T-helper 2 cell treated with Interferon-gamma antibody and Interleukin-4, amounts not matched to agents 100 ng/mL and 5 ng/mL, for 36 hours (primary cell): ENCODE data around the gene CDK5R1. TPM values are rescaled to one million over a fixed set of nuclear protein-coding genes. Genes with fewer than 3 reads are reported as not detected.

Experiments used
- intact Hi-C: fragments of 100-400 bp; cut with micrococcal nuclease; formaldehyde crosslinking; loops from one replicate; pipeline ENCODE4 v1.15.1; 2023
- total RNA-seq: library from RNA; stranded (reverse); gene quantifications from 2 replicates; pipeline ENCODE4 v1.2.3, GENCODE V29; 2022

Gene CDK5R1
- total RNA-seq, 1 donor from 2014 or later, result 4.4 TPM

- intact Hi-C loops, result no loop called here
Observed at GRCh38 chr17:32491371-32492263, 4.8 kb downstream of the CDK5R1 start.

DNA sequence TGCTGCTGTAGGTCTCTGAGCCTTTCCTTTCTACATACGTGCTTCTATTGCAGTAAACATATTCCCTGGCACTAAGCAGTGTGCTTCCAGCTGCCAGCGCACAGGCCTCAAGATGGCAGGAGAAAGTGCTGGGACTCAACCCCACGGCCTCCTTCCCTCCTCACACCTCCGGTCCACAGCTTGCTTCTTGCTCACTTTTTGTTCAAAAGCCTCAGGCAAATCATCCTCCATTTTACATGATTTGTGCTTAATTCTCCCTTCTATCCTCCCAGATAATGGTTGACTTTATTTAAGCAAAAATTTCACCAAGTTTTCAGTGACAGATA is 5.4 kb downstream of the CDK5R1 start:
- intact Hi-C loops, result no loop called here

GRCh38 chr17:32492648-32493289 is 6.0 kb downstream of the CDK5R1 start:
- intact Hi-C loops, result no loop called here

GRCh38 chr17:32493571-32493970 is 6.8 kb downstream of the CDK5R1 start:
- intact Hi-C loops, result no loop called here

- intact Hi-C loops, result no loop called here
Observed at GRCh38 chr17:32493976-32494513, 7.3 kb downstream of the CDK5R1 start.

DNA sequence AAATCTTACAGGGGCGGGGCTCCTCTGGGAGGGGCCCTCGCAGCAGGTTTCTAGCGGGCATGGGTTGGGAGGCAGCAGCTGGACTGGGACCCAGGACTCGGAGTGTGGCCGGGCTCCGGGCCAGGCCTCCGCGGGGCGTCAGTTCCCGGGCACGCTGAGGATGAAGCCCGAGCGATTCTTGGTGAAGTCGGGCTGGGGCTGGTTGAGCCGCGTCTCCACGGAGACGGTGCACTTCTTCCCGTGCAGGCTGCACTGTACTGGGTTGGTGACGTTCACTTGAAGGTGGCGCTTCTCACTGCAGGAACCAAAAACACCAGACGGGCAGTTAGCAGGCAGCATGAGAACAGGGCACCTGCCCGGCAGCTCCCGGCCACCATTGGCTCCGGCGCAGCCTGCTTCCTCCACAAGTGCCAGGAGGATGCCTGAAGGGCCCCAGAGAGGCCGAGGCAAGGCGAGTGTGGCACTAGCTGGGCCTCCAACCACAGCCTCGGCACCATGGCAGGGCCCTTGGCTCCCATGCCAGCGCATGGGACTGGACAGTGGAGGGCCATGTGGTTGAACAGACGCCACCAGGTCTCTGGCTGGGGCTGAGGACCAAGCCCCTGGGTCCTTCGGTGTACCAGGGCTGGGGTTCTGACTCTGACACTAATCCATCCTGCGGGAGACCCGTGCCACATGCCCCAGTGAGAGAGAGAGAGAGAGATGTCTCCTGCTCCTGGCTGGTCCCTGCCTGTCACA is 8.0 kb downstream of the CDK5R1 start:
- intact Hi-C loops, result no loop called here

- intact Hi-C loops, result no loop called here
Observed at GRCh38 chr17:32495359-32496231, 8.8 kb downstream of the CDK5R1 start.

DNA sequence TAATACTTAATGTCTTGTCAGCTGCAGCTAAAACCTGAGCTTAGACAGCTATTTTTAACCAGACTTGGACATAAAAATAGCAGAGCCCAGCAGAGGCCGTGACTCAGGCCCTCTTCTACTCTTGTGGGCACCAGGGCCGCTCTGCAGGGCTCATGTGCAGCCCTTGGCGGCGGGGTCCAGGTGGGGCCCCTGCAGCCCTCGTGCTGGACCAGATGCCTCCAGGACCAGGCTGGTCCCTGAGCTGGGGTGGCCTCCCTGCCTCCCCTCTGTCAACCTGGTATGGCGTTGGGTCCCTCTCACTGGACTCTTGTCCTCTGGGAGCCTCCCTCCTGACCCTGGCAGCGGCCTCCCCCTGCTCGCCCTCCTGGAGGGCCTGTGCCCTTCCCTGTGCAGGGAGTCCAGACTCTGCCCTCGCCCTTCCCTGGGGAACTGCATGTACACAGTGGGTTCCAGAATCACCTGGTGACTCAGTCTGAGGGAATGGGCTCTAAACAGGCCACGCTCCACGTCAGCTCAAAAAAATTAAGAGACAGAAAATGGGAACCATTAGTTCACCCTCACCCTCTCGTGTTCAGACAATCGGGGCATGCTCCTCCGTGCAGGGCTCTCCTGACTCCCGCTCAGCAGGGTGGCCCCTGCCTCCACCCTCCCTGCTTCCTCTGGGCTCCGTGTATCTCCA is 9.7 kb downstream of the CDK5R1 start:
- intact Hi-C loops, result no loop called here

- intact Hi-C loops, result no loop called here
Observed at GRCh38 chr17:32497431-32498205, 10.8 kb downstream of the CDK5R1 start.

DNA sequence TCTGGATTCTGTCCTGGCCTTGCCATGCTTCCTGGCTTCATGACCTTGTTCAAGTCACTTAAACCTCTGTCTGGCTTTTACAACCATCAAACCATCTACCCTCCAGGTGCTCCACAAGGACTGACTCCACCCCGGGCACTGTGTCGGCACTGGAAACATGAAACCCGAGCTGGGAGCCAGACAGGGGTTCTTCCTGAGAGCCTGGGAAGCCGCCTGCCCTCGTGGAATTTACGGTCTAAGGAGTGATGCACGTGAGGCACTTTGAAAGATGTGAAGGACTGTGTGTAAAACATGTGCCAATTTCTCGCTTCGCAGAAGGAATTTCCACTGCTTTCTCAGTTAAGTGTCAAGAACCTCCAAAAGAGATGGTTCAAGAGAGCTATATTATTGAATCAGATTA is 11.6 kb downstream of the CDK5R1 start:
- intact Hi-C loops, result no loop called here

- intact Hi-C loops, result loop anchor here (2.0 kb wide), 2 partner anchors 15 to 23 kb away; partner anchors contain the start of gene CDK5R1
Observed at GRCh38 chr17:32502013-32502412, 15.2 kb downstream of the CDK5R1 start.

DNA sequence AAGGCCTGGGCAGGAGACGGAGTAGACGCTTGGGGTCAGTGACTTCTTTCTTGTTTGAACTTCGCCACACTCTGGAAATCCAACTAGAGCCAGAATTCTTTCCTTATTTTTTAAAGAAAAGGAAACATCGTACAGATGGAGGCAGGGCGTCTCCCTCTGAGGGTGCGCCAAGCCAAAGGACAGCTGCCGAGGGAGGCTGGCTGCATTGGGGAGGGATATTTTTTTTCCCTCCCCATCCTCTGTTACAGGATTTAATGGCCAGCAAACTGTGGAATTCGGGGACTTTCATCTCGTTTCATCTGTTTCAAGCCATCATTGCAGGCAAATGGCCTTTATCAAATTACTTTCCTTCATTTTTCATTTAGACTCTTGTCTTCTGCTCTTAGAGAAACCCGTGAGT is 15.9 kb downstream of the CDK5R1 start:
- intact Hi-C loops, result loop anchor here (1.0 to 2.0 kb wide), 3 partner anchors 15 to 22 kb away; partner anchors contain the start of gene CDK5R1

DNA sequence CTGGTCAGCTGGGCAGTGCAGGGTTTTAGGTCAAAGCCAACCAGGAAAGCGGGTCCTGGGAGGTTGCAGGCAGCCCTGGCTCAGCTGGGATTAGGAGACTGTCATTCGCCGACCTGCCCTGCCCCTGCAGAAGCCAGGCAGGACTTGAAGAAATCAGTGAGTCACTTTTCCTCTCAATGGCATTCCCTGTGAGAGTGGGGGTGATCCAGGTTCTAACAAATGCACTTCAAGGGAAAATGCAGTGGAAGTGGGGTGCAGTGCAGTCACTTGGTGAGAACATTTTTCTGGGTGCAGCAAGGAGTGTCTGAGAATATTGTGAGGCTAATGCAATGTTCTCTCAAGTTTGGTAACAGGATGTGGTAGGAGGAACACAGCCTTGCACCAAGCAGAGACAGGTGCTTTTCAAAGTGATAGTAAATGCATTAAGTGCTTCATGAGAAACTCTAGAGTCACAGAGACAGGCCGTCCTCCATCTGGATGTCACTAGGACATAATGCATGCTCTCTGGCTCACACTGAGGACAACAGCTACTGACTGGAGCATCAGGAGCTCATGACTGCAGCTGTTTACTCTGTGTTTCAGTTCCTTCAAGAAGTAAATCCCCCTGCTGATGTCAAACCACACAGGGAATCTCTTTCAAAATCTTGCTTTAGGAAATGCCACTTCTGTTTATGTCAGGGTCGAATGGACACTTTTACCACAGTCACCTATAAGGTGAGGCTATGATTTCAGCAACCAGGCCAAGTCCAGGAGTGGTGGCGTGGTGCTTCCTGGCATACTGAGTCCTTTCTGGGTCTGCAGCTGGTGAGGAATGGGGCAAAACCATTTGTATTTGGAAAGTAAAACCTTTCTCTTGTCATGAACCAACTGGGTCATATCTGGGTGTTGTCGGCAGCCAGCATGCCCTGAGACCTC is 16.7 kb downstream of the CDK5R1 start:
- intact Hi-C loops, result loop anchor here (1.0 to 2.0 kb wide), 3 partner anchors 14 to 21 kb away; partner anchors contain the start of gene CDK5R1

DNA sequence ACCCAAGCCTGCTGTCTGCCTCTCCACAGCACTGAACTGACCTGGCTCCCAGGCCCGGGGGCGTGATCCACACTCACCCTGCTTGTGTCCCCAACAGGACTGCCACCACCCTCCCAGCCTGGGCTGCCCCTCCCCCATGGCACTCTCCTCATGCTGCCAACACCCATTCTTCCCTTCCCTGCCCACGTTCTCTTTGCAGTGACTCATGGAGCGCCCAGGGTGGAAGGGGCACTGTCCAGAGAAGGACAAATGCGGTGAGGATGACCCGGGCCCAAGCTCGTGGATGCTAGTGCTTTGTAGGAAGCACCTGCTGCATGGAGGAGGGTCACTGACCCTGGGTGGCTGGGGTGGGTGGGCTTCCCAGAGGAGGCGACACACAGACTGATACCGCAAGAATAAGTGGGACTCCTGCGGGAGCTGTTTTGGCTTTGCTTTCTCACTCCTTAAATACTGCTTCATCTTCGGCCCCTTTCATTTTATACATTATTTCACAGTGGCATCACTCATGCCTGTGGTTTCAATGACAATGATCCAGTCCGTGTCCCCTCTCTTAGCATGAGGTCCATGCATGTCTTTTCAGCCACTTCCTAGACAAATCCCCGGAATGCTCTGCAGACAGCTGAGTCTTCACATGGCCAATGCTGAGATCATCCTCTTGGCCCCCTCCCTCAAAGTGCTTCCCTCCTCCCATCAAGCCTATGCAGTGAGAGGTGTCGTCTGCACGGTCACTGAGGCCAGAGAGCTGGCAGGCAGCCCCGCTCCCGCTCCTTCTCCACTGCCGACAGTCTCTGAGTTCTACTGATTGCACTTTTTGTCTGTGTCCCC is 17.6 kb downstream of the CDK5R1 start:
- intact Hi-C loops, result no loop called here

- intact Hi-C loops, result no loop called here
Observed at GRCh38 chr17:32508926-32509325, 22.1 kb downstream of the CDK5R1 start.

GRCh38 chr17:32510466-32510865 is 23.7 kb downstream of the CDK5R1 start:
- intact Hi-C loops, result no loop called here

- intact Hi-C loops, result no loop called here
Observed at GRCh38 chr17:32512328-32512727, 25.5 kb downstream of the CDK5R1 start.
